ENCODE results near the gene KEL.

Gene KEL

DNA sequence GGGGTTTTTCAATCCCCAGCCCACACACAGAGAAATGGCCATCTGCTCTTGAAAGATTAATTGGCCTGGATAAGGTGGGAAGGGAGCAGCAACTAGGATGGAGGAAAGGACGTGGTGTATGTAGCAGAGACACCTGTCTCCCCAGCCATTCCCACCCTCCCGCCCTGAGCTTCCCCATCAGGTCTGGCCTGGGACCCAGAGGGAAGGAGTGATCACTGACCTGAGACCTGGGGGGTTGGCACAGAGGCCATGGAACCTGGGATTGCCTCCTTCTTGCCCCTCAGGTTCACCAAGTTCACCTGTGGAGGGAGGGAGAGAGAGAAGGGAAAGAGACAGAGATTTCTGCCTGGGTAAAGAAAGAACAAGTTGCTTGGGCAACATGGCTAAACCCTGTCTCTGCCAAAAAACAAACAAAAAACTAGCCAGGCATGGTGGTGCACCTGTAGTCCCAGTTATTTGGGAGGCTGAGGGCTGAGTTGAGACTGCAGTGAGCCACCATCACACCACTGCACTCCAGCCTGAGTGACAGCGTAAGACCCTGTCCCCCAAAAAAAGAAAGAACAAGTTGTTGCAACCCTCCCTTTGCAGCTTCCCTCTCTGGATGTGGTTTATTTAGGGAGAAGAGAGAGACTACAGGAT, 65.3 kb downstream of the KEL start:
- no peak for DNase-seq (ENCODE audit: low read depth in 2 of 2)

DNA sequence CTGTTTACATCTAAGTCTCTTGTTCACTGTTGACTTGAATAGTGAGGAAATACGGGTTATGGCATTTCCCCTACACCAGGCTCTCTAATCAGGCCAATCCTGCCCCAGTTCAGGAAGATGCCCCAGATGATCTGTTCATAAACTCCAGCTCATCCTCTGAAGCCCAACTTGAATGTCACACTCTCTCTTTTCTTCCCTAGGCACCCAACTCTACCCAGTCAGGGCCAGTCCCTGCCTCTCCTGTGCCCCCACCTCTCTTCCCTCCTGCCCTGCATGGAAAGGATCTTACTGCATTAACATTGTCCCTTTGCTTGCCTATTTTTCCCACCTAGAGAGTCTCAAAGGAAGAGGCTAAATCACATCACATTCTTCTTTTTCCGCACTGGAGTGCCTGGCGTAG, 66.0 kb downstream of the KEL start:
- no peak for DNase-seq (ENCODE audit: low read depth in 2 of 2)

DNA sequence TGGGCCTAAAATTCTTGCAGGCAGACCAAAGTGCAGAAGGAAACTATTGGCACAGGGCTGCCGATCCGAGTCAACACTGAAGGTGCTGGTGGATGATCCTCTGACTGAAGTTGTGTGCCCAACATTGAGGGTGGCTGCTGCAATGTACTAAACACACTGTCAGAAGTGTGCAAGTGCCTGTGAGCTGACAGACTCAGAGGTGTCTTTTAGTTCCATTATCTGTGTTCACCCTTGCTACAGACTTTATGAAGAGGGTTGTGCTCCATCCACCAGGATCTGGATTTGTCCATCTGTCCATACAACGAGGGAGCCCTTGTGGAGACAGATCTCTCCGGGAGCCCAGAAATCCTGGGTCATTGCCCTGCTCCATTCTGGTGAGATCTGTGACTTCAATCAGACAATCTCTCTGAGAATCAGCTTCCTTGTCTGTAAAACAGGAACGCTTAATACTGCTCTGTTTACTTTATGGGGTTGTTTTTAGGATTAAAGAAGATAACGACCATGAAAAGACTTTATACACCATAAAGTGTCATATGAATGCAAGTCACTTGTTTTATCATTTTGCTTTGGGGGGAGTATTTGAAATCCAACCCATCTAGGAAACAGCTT, 67.1 kb downstream of the KEL start:
- DNase-seq (ENCODE audit: low read depth in 2 of 2) = no peak

GRCh38 chr7:142894112-142894984, 67.8 kb downstream of the KEL start:
- no peak for DNase-seq (ENCODE audit: low read depth in 2 of 2)

DNA sequence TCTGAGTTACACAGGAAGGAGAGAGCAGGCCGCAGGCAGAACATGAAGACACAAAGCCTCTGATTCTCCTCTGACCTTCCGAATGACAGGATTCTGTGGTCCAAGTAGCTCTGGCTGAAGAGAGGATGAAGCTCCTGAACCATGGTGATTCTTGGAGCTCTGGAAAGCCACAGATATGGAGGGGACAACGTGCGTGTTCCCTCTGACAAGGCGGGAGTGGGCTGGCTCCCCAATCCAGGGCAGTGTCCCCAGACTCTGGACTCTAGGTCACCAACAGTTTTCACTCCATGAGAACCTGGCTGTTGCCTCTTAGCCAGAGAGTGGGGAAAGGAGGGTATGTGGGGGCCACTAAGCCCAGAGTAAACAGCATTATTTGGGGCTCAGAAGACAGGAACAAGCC, 69.2 kb downstream of the KEL start:
- DNase-seq (ENCODE audit: low read depth in 2 of 2) = no peak

- DNase-seq (ENCODE audit: low read depth in 2 of 2) = no peak
These were observed 70.6 kb downstream of the KEL start for GRCh38 chr7:142891490-142892082.
